IMR-90 (cell line): ENCODE data around the gene NDP. TPM values are rescaled to one million over a fixed set of nuclear protein-coding genes. Genes with fewer than 3 reads are reported as not detected.

Source experiments
- ATAC-seq: fragments of 200-7000 bp; cut with Tn5 transposase; 2 replicates; pipeline ENCODE4 v1.9.1; 2020; ENCODE audit warnings: low read depth, mild to moderate bottlenecking, moderate library complexity
- BruUV-seq: library from RNA; stranded (reverse); fragments of 400-500 nt; replicated peaks from 2 replicates; lab custom pipeline; 2021; lab: Mats Ljungman, UMichigan
- CTCF ChIA-PET: fragments of 300-600 bp; formaldehyde crosslinking; extraction: SDS; loops from one replicate; lab custom pipeline; 2021; ENCODE audit warnings: antibody characterized with exemption; lab: Yijun Ruan, JAX
- POLR2A ChIA-PET: fragments of 300-600 bp; sonication (Branson Sonifier 250); formaldehyde crosslinking; loops from one replicate; lab custom pipeline; 2022; ENCODE audit warnings: antibody characterized with exemption; ENCODE audit not compliant: unreplicated experiment; lab: Charles Lee
- DNase-seq: peaks from one replicate; pipeline ENCODE4 v3.0.0; 2013
- H2AFZ ChIP-seq: replicated peaks from 2 replicates; pipeline ENCODE3; 2013; ENCODE audit warnings: low read length, mild to moderate bottlenecking; ENCODE audit not compliant: poor library complexity
- H2AK5ac ChIP-seq: 2 replicates; pipeline ENCODE4 v1.6.1; 2013; ENCODE audit warnings: low read depth, low read length, inconsistent platforms
- H2AK9ac ChIP-seq: replicated peaks from 2 replicates; pipeline ENCODE3; 2013; ENCODE audit warnings: mild to moderate bottlenecking, low read depth, low read length, moderate library complexity; ENCODE audit not compliant: poor library complexity
- H2BK120ac ChIP-seq: 2 replicates; pipeline ENCODE4 v1.6.1; 2013; ENCODE audit warnings: low read depth, low read length, inconsistent platforms
- H2BK15ac ChIP-seq: 3 replicates; pipeline ENCODE4 v1.6.1; 2013; ENCODE audit warnings: low read depth, low read length, inconsistent platforms
- H2BK20ac ChIP-seq: 2 replicates; pipeline ENCODE4 v1.6.1; 2013; ENCODE audit warnings: low read depth, mild to moderate bottlenecking, inconsistent platforms, low read length, moderate library complexity
- H2BK5ac ChIP-seq: 2 replicates; pipeline ENCODE4 v1.6.1; 2013; ENCODE audit warnings: mild to moderate bottlenecking, low read depth, low read length, inconsistent platforms; ENCODE audit not compliant: poor library complexity, severe bottlenecking
- H3K14ac ChIP-seq: replicated peaks from 2 replicates; pipeline ENCODE4 v1.6.1; 2013; ENCODE audit warnings: low read depth, low read length, inconsistent platforms
- H3K18ac ChIP-seq: 2 replicates; pipeline ENCODE4 v1.6.1; 2013; ENCODE audit warnings: low read depth, low read length, control low read depth
- H3K23ac ChIP-seq: 2 replicates; pipeline ENCODE4 v1.6.1; 2013; ENCODE audit warnings: low read depth, low read length, inconsistent platforms
- H3K27ac ChIP-seq: 2 replicates; pipeline ENCODE4 v1.5.1; 2013; ENCODE audit warnings: mild to moderate bottlenecking, control low read depth, low read length; ENCODE audit not compliant: insufficient read depth
- H3K27me3 ChIP-seq: 2 replicates; pipeline ENCODE4 v1.6.1; 2013; ENCODE audit warnings: low read length; ENCODE audit not compliant: control insufficient read depth, insufficient read depth
- H3K36me3 ChIP-seq: 2 replicates; pipeline ENCODE4 v1.6.1; 2013; ENCODE audit warnings: low read length, mixed read lengths; ENCODE audit not compliant: control insufficient read depth, insufficient read depth
- H3K4ac ChIP-seq: 2 replicates; pipeline ENCODE4 v1.6.1; 2013; ENCODE audit warnings: low read depth, low read length, inconsistent platforms
- H3K4me1 ChIP-seq: 2 replicates; pipeline ENCODE4 v1.6.1; 2013; ENCODE audit warnings: low read length, mixed read lengths; ENCODE audit not compliant: control insufficient read depth, insufficient read depth
- H3K4me2 ChIP-seq: 2 replicates; pipeline ENCODE4 v1.6.1; 2013; ENCODE audit warnings: low read depth, mild to moderate bottlenecking, control low read depth, low read length, moderate library complexity
- H3K4me3 ChIP-seq: 2 replicates; pipeline ENCODE4 v1.5.1; 2013; ENCODE audit warnings: low read depth, mild to moderate bottlenecking, control low read depth, low read length, moderate library complexity; ENCODE audit not compliant: insufficient read depth
- H3K56ac ChIP-seq: 2 replicates; pipeline ENCODE4 v1.6.1; 2013; ENCODE audit warnings: low read length, inconsistent platforms; ENCODE audit not compliant: insufficient read depth; ENCODE audit errors: extremely low read depth
- H3K79me1 ChIP-seq, 2 experiments: 2 replicates each; pipeline ENCODE4 v1.6.1; 2013; ENCODE audit warnings: low read length in 2 of 2, inconsistent platforms in 1 of 2, low read depth in 1 of 2
- H3K9ac ChIP-seq: 2 replicates; pipeline ENCODE4 v1.6.1; 2013; ENCODE audit warnings: low read depth, low read length, control low read depth
- H3K9me1 ChIP-seq: 2 replicates; pipeline ENCODE4 v1.6.1; 2013; ENCODE audit warnings: low read length, inconsistent platforms; ENCODE audit not compliant: insufficient read depth
- H3K9me3 ChIP-seq: 2 replicates; pipeline ENCODE4 v1.6.1; 2013; ENCODE audit warnings: low read length; ENCODE audit not compliant: control insufficient read depth, insufficient read depth
- H4K20me1 ChIP-seq: 2 replicates; pipeline ENCODE4 v1.6.1; 2013; ENCODE audit warnings: low read length, inconsistent platforms; ENCODE audit not compliant: insufficient read depth
- H4K5ac ChIP-seq: 2 replicates; pipeline ENCODE4 v1.6.1; 2013; ENCODE audit warnings: mild to moderate bottlenecking, low read depth, low read length, control low read depth
- H4K8ac ChIP-seq, 2 experiments: 2 replicates each; pipeline ENCODE4 v1.6.1; 2013; ENCODE audit warnings: low read depth in 2 of 2, low read length in 2 of 2, control low read depth in 1 of 2, inconsistent platforms in 1 of 2
- H4K91ac ChIP-seq: 2 replicates; pipeline ENCODE4 v1.6.1; 2013; ENCODE audit warnings: low read depth, low read length, inconsistent platforms; ENCODE audit not compliant: insufficient read depth
- BHLHE40 ChIP-seq: fragments of 150-350 bp; IDR thresholded peaks from 2 replicates; pipeline ENCODE4 v1.6.1; 2016; ENCODE audit warnings: mild to moderate bottlenecking, low read depth, low read length
- CHD1 ChIP-seq: IDR thresholded peaks from 2 replicates; pipeline ENCODE4 v1.6.1; 2012; ENCODE audit warnings: low read depth, low read length, improper control_type of control experiment
- CTCF ChIP-seq: conservative IDR thresholded peaks from 2 replicates; pipeline ENCODE4 v1.5.1; 2012; ENCODE audit warnings: mild to moderate bottlenecking, low read depth, low read length, improper control_type of control experiment
- ELK1 ChIP-seq: fragments of 150-350 bp; IDR thresholded peaks from 2 replicates; pipeline ENCODE4 v1.6.1; 2016; ENCODE audit warnings: low read depth, mild to moderate bottlenecking, low read length, moderate library complexity, borderline replicate concordance
- FOS ChIP-seq: fragments of 150-350 bp; IDR thresholded peaks from 2 replicates; pipeline ENCODE4 v1.6.1; 2016; ENCODE audit warnings: low read depth, low read length
- MAFK ChIP-seq: IDR thresholded peaks from 2 replicates; pipeline ENCODE4 v1.6.1; 2012; ENCODE audit warnings: low read depth, low read length, improper control_type of control experiment
- MXI1 ChIP-seq: IDR thresholded peaks from 2 replicates; pipeline ENCODE4 v1.6.1; 2012; ENCODE audit warnings: low read depth, mild to moderate bottlenecking, low read length, moderate library complexity, borderline replicate concordance
- NFE2L2 ChIP-seq: fragments of 150-350 bp; IDR thresholded peaks from 2 replicates; pipeline ENCODE4 v1.6.1; 2016; ENCODE audit warnings: low read depth, mild to moderate bottlenecking, low read length
- RCOR1 ChIP-seq: IDR thresholded peaks from 2 replicates; pipeline ENCODE4 v1.6.1; 2012; ENCODE audit warnings: mild to moderate bottlenecking, low read length, improper control_type of control experiment; ENCODE audit not compliant: insufficient replicate concordance
- USF2 ChIP-seq: fragments of 150-350 bp; IDR thresholded peaks from 2 replicates; pipeline ENCODE4 v1.6.1; 2017; ENCODE audit warnings: mild to moderate bottlenecking, antibody characterized with exemption, low read length, low read depth
- WGBS, 2 experiments: methylation state at CpG; one replicate each; pipeline versions ENCODE4 v1.1.5 to v1.1.7; 2013; ENCODE audit warnings: missing lambda C conversion rate in 2 of 2; ENCODE audit not compliant: insufficient read length in 1 of 2; ENCODE audit errors: extremely low coverage in 2 of 2; 5-methylcytosine and 5-hydroxymethylcytosine counted together
- dilution Hi-C: fragments of 300-500 bp; cut with HindIII; formaldehyde crosslinking; loops from one replicate; pipeline ENCODE4 v1.14.3; 2018; ENCODE audit warnings: low sequenced_read_pairs; ENCODE audit not compliant: unreplicated experiment
- in situ Hi-C: fragments of 300-500 bp; cut with MboI; formaldehyde crosslinking; loops from 3 replicates; pipeline ENCODE4 v1.14.3; 2019; ENCODE audit warnings: low sequenced_read_pairs, inconsistent platforms, mixed read lengths
- intact Hi-C: fragments of 100-400 bp; cut with micrococcal nuclease; formaldehyde crosslinking; loops from 2 replicates; pipeline ENCODE4 v1.10.0; 2022
- polyA plus RNA-seq, 3 experiments: library from polyadenylated mRNA; depleted of rRNA; stranded (reverse); fragments of >200 nt; gene quantifications; 2 replicates each; pipeline ENCODE4 v1.2.3, GENCODE V29; 2012; ENCODE audit warnings: low replicate concordance in 1 of 3
- total RNA-seq: library from RNA; depleted of rRNA; stranded (reverse); fragments of >200 nt; gene quantifications from 2 replicates; pipeline ENCODE4 v1.2.3, GENCODE V29; 2012

The NDP gene
- total and polyA plus RNA-seq, 2 of the 4 experiments (the other 2 are of a cell fraction), result 0.36 to 0.39 TPM

DNA sequence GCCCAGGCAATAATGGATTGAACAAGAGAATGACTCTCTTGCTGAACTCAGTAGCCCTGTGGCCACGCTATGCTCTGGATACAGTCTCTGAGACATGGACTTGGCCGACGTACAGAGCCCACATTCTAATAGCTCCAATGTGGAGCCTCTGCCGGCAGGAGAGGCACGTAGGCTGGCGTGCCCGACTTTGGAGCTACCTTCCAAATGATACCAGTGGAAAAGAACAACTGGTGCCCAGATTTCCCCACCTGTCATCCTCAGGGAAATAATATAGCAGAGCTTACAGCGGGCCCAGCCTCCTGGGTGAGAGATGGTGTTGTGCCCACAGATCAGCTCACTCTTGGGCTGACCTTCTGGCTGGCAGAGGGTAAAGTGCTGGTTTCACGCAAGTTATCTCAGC, 10.6 kb downstream of the NDP start:
- Histone ChIP-seq H2BK15ac (no peak overlapping the region), H3K4me3 (no peak overlapping the region), H2AK9ac (no peak overlapping the region), H3K9me3 (no peaks in the 10 kb centered on the region), H3K4ac (no peak overlapping the region), H3K23ac (no peak overlapping the region), H3K14ac (no peak overlapping the region), H3K56ac (no peak overlapping the region), H3K36me3 (no peaks in the 10 kb centered on the region), H4K8ac (no peak overlapping the region), H3K27ac (no peak overlapping the region), H3K9me1 (no peaks in the 10 kb centered on the region), H2AK5ac (no peak overlapping the region), H3K18ac (no peak overlapping the region), H3K4me1 (no peaks in the 10 kb centered on the region), H2BK5ac (no peak overlapping the region), H4K5ac (no peak overlapping the region), H2BK20ac (no peak overlapping the region), H3K27me3 (peaks cover 3% of the 10 kb centered on the region), H3K9ac (no peak overlapping the region), H4K91ac (no peak overlapping the region), H4K20me1 (no peaks in the 10 kb centered on the region), H3K79me1 (no peaks in the 10 kb centered on the region), H2AFZ (no peak overlapping the region), H2BK120ac (no peak overlapping the region), H3K4me2 (no peak overlapping the region)
- TF ChIP-seq BHLHE40 (no peak), RCOR1 (no peak), CHD1 (no peak), CTCF (no peak), MXI1 (no peak), ELK1 (no peak), NFE2L2 (no peak), MAFK (no peak), USF2 (no peak), FOS (no peak)
- no peak for DNase-seq
- intact Hi-C loops, result no loop called here
- WGBS, 2 experiments, result 20% methylated on average over 1 of the region's 9 CpGs; no CpG with 5 or more reads in 1 of the 2 experiments
- CTCF ChIA-PET, result interaction anchor here (0.6 kb wide), 1 partner anchor 273 kb away, joined by 3 read pairs; no protein-coding TSS in a partner anchor
- in situ Hi-C loops, result loop anchor here (25.0 kb wide), 2 partner anchors 1100 to 1225 kb away; no protein-coding TSS in a partner anchor
- dilution Hi-C loops, result no loop called here
- no peak for ATAC-seq
- POLR2A ChIA-PET, result no interaction called here
- BruUV-seq, result no TSS peak
